ENCODE measurements around the gene CERS2.

CERS2 gene

DNA sequence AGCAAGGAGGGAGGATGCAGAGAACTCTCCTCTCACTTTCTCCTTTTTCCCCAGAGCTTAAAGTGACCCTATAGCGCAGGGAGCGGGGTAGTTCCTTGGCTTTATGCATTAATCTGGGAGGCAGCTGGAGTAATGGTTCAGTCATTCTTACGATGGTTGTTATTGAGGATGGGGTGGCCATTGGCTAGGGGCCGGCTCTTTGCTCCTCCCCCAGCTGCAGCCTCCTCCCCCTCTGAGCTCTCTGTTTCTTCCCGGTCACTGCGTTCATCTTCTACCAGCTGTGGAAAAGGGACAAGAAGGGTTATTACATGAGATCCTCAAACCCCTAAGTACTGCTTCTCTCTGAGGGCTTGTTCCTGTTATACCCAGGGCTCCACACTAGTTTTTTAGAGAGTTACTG, 8.6 kb downstream of the CERS2 start:
- TF ChIP-seq, protein P1, sequence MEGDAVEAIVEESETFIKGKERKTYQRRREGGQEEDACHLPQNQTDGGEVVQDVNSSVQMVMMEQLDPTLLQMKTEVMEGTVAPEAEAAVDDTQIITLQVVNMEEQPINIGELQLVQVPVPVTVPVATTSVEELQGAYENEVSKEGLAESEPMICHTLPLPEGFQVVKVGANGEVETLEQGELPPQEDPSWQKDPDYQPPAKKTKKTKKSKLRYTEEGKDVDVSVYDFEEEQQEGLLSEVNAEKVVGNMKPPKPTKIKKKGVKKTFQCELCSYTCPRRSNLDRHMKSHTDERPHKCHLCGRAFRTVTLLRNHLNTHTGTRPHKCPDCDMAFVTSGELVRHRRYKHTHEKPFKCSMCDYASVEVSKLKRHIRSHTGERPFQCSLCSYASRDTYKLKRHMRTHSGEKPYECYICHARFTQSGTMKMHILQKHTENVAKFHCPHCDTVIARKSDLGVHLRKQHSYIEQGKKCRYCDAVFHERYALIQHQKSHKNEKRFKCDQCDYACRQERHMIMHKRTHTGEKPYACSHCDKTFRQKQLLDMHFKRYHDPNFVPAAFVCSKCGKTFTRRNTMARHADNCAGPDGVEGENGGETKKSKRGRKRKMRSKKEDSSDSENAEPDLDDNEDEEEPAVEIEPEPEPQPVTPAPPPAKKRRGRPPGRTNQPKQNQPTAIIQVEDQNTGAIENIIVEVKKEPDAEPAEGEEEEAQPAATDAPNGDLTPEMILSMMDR (IDR thresholded peaks at IDR 0.05; ENCODE audit: insufficient read depth, low read length, poor library complexity, severe bottlenecking): no peak
- H3K36me3 ChIP-seq (ENCODE audit: control insufficient read depth, insufficient read depth, low read length): peaks cover 43% of the 10 kb centered on the region
- no peak for DNase-seq (ENCODE audit: extremely low read depth, insufficient read length)
- H3K4me3 ChIP-seq (replicated peaks; ENCODE audit: low read depth, low read length): no peak overlapping the region
- H3K27me3 ChIP-seq (replicated peaks; ENCODE audit: control insufficient read depth, insufficient read depth, low read length): no peaks in the 10 kb centered on the region

DNA sequence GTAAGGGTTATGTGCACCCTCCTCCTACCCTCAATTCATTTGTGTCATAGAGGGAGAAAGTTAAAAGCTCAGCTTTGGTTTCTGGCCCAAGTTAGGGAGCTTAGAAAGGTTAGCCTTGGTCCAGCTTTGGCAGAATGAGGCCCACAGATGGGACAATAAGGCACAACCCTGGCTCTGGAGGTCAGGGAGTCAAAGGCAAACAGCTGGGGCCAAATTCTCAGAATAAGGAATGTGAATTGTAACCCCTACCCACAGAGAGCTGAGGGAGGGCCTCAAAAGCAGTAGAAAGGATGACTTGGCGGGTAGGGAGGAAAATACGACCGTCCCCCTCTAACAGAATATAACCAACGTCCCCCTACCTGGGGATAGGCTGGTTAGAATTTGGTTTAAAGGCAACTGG, 9.0 kb downstream of the CERS2 start:
- H3K36me3 ChIP-seq (ENCODE audit: control insufficient read depth, insufficient read depth, low read length): peaks cover 45% of the 10 kb centered on the region
- no peak overlapping the region for H3K4me3 ChIP-seq (replicated peaks; ENCODE audit: low read depth, low read length)
- no peak for DNase-seq (ENCODE audit: extremely low read depth, insufficient read length)
- TF ChIP-seq, protein P1 (IDR thresholded peaks at IDR 0.05; ENCODE audit: insufficient read depth, low read length, poor library complexity, severe bottlenecking): no peak
- H3K27me3 ChIP-seq (replicated peaks; ENCODE audit: control insufficient read depth, insufficient read depth, low read length): no peaks in the 10 kb centered on the region

DNA sequence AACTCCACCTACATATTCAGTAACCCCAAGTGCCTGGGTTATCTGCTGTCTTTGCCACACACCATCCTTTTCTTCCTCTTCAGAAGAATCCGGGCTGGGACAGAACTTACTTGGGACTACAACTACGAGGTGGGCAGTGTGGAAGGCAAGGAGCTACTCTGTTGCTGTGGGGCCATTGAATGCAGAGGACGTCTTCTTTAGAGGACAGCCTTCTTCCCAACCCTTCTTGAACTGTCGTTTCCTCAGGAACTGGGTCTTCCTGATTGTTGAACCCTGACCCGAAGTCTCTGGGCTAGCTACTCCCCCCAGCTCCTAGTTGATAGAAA, 10.5 kb downstream of the CERS2 start:
- Histone ChIP-seq H3K36me3 (ENCODE audit: control insufficient read depth, insufficient read depth, low read length) (peaks cover 45% of the 10 kb centered on the region), H3K4me3 (replicated peaks; ENCODE audit: low read depth, low read length) (no peak overlapping the region), H3K27me3 (replicated peaks; ENCODE audit: control insufficient read depth, insufficient read depth, low read length) (no peaks in the 10 kb centered on the region)
- TF ChIP-seq, protein P1 (IDR thresholded peaks at IDR 0.05; ENCODE audit: insufficient read depth, low read length, poor library complexity, severe bottlenecking): no peak
- DNase-seq (ENCODE audit: extremely low read depth, insufficient read length): no peak

DNA sequence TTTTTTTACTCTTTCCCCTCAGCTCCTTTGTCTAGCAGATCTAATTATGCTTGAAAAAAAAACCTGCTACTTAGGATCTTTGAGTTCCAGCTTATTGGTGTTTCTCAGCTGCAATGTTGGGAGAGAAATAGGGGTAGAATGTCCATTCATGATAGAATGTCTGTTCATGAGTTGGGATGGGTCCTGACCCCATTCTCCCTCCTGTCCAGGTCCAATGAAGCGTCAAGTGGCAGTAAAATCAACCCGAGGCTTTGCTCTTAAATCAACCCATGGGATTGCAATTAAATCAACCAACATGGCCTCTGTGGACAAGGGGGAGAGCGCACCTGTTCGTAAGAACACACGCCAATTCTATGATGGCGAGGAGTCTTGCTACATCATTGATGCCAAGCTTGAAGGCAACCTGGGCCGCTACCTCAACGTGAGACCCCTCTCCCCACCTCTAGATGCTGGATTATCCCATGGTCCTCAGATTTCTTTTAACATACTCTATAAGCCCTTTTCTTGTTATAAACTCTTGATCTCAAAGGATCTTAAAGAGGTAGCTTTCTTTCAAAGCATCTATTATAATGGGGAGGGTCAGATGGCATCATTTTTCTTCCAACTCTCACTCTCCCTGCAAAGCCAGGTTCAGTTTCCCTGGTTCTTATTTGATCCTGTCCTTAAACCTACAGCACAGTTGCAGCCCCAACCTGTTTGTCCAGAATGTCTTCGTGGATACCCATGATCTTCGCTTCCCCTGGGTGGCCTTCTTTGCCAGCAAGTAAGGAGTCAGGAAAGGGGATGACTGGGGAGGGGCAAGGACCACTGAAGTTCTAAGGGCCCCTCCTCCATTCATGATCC, 11.1 kb downstream of the CERS2 start:
- H3K36me3 ChIP-seq (ENCODE audit: control insufficient read depth, insufficient read depth, low read length): peaks cover 46% of the 10 kb centered on the region
- DNase-seq (ENCODE audit: extremely low read depth, insufficient read length): no peak
- no peak overlapping the region for H3K4me3 ChIP-seq (replicated peaks; ENCODE audit: low read depth, low read length)
- no peaks in the 10 kb centered on the region for H3K27me3 ChIP-seq (replicated peaks; ENCODE audit: control insufficient read depth, insufficient read depth, low read length)
- TF ChIP-seq, protein P1 (IDR thresholded peaks at IDR 0.05; ENCODE audit: insufficient read depth, low read length, poor library complexity, severe bottlenecking): no peak

DNA sequence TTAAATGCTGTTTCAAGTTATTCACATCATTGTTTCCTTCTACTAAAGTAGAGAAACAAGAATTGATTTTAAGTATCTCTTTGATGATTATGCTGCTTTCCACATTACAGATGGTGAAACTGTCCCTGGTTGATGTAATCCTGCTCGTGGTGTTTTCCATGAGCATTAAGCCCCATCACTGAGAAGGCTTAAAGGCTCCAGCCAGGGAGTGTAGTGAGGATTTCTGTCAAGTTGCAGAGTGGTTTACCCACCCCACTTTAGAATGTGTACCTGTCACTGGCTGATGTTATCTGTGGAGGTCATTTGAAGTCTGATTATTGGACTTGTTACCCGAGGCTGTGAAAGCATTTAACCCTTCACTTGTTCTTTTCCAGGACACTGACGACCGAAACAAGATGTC, 12.9 kb downstream of the CERS2 start:
- Histone ChIP-seq H3K27me3 (replicated peaks; ENCODE audit: control insufficient read depth, insufficient read depth, low read length) (no peaks in the 10 kb centered on the region), H3K36me3 (ENCODE audit: control insufficient read depth, insufficient read depth, low read length) (peaks cover 35% of the 10 kb centered on the region), H3K4me3 (replicated peaks; ENCODE audit: low read depth, low read length) (no peak overlapping the region)
- DNase-seq (ENCODE audit: extremely low read depth, insufficient read length): no peak
- TF ChIP-seq, protein P1 (IDR thresholded peaks at IDR 0.05; ENCODE audit: insufficient read depth, low read length, poor library complexity, severe bottlenecking): no peak

All from GM06990 (cell line).